Esophagus (tissue), 2 donors: ENCODE measurements around the gene CXorf49. TPM values are rescaled to one million over a fixed set of nuclear protein-coding genes. Genes with fewer than 3 reads are reported as not detected.
"Not testable (repeated sequence)": the region's sequence is repeated elsewhere in the genome, so short reads cannot be mapped to it uniquely, and the experiment has no call there.

ENCODE experiments used
- H3K27ac ChIP-seq, 2 donors: one replicate each; pipeline ENCODE4 v1.5.1; 2013; ENCODE audit warnings: low read depth in 2 of 2, mild to moderate bottlenecking in 2 of 2, inconsistent platforms in 1 of 2, low read length in 1 of 2, moderate library complexity in 1 of 2
- H3K27me3 ChIP-seq, 2 donors: one replicate each; pipeline ENCODE4 v1.6.1; 2013; ENCODE audit warnings: low read length in 2 of 2, control low read depth in 1 of 2, mild to moderate bottlenecking in 1 of 2; ENCODE audit not compliant: insufficient read depth in 2 of 2, control insufficient read depth in 1 of 2
- H3K36me3 ChIP-seq, 2 donors: one replicate each; pipeline ENCODE4 v1.6.1; 2013; ENCODE audit warnings: low read length in 1 of 2; ENCODE audit not compliant: control insufficient read depth in 2 of 2, insufficient read depth in 2 of 2
- H3K4me1 ChIP-seq, 2 donors: one replicate each; pipeline ENCODE4 v1.6.1; 2013; ENCODE audit warnings: low read length in 1 of 2; ENCODE audit not compliant: control insufficient read depth in 2 of 2, insufficient read depth in 2 of 2
- H3K4me3 ChIP-seq, 2 donors: one replicate each; pipeline ENCODE4 v1.5.1; 2013; ENCODE audit warnings: low read length in 2 of 2, mild to moderate bottlenecking in 2 of 2, low read depth in 1 of 2, moderate library complexity in 1 of 2
- H3K9me3 ChIP-seq, 2 donors: one replicate each; pipeline ENCODE4 v1.6.1; 2013; ENCODE audit warnings: mild to moderate bottlenecking in 2 of 2, low read depth in 1 of 2, low read length in 1 of 2, moderate library complexity in 1 of 2; ENCODE audit not compliant: control insufficient read depth in 2 of 2, insufficient read depth in 1 of 2
- WGBS, 2 donors: extraction: QIAGEN DNeasy Blood & Tissue Kit; methylation state at CpG; one replicate each; pipeline ENCODE4 v1.1.7; 2013; 5-methylcytosine and 5-hydroxymethylcytosine counted together
- polyA plus RNA-seq, 2 donors: library from polyadenylated mRNA; stranded (reverse); fragments of 200-250 nt; gene quantifications; one replicate each; pipeline ENCODE4 v1.2.3, GENCODE V29; 2013
- donor health status: healthy with polysubstance abuse.
- donor health status: Bipolar disorder and iron deficiency.

The CXorf49 gene
- polyA plus RNA-seq, 2 donors = not detected

GRCh38 chrX:71714064-71714463 is 4.0 kb downstream of the CXorf49 start:
- not testable (repeated sequence) for H3K4me1 ChIP-seq, H3K27ac ChIP-seq, H3K9me3 ChIP-seq, H3K36me3 ChIP-seq, H3K4me3 ChIP-seq, H3K27me3 ChIP-seq
- no CpG with 5 or more reads among the region's 14 CpGs for WGBS, 2 donors

GRCh38 chrX:71702853-71703252 is 15.2 kb downstream of the CXorf49 start:
- H3K36me3 ChIP-seq, H3K4me3 ChIP-seq, H3K27ac ChIP-seq, H3K9me3 ChIP-seq, H3K27me3 ChIP-seq, H3K4me1 ChIP-seq: not testable (repeated sequence)
- no CpG with 5 or more reads among the region's 12 CpGs for WGBS, 2 donors

- no CpG with 5 or more reads among the region's 4 CpGs for WGBS, 2 donors
- H3K27me3 ChIP-seq, H3K27ac ChIP-seq, H3K36me3 ChIP-seq, H3K4me3 ChIP-seq, H3K9me3 ChIP-seq, H3K4me1 ChIP-seq: not testable (repeated sequence)
Observed at GRCh38 chrX:71699023-71699344, 19.1 kb downstream of the CXorf49 start.

GRCh38 chrX:71698299-71699022 is 19.6 kb downstream of the CXorf49 start:
- not testable (repeated sequence) for H3K36me3 ChIP-seq, H3K4me1 ChIP-seq, H3K27ac ChIP-seq, H3K9me3 ChIP-seq, H3K27me3 ChIP-seq, H3K4me3 ChIP-seq
- WGBS, 2 donors = no CpG with 5 or more reads among the region's 12 CpGs

- not testable (repeated sequence) for H3K4me3 ChIP-seq, H3K27me3 ChIP-seq, H3K36me3 ChIP-seq, H3K9me3 ChIP-seq, H3K27ac ChIP-seq, H3K4me1 ChIP-seq
- no CpG with 5 or more reads among the region's 17 CpGs for WGBS, 2 donors
Observed at GRCh38 chrX:71697466-71698298, 20.4 kb downstream of the CXorf49 start.

GRCh38 chrX:71696641-71697465 is 21.2 kb downstream of the CXorf49 start:
- H3K4me1 ChIP-seq, H3K9me3 ChIP-seq, H3K36me3 ChIP-seq, H3K4me3 ChIP-seq, H3K27ac ChIP-seq, H3K27me3 ChIP-seq: not testable (repeated sequence)
- no CpG with 5 or more reads among the region's 24 CpGs for WGBS, 2 donors

GRCh38 chrX:71679575-71680207 is 38.4 kb downstream of the CXorf49 start:
- no peaks in the 10 kb centered on the region for H3K4me1 ChIP-seq
- H3K36me3 ChIP-seq = no peaks in the 10 kb centered on the region
- H3K4me3 ChIP-seq = no peak overlapping the region
- 82 to 93% methylated on average over 4 of the region's 4 CpGs for WGBS, 2 donors
- H3K27me3 ChIP-seq = no peaks in the 10 kb centered on the region
- H3K9me3 ChIP-seq = peaks cover 0 to 3% of the 10 kb centered on the region in 2 donors
- no peak overlapping the region for H3K27ac ChIP-seq

GRCh38 chrX:71677195-71677594 is 40.9 kb downstream of the CXorf49 start:
- not testable (repeated sequence) for H3K4me1 ChIP-seq, H3K27ac ChIP-seq, H3K27me3 ChIP-seq, H3K4me3 ChIP-seq, H3K36me3 ChIP-seq, H3K9me3 ChIP-seq
- 82 to 93% methylated on average over 2 to 3 of the region's 6 CpGs for WGBS, 2 donors

GRCh38 chrX:71676068-71676795 is 41.9 kb downstream of the CXorf49 start:
- H3K4me1 ChIP-seq, H3K9me3 ChIP-seq, H3K27me3 ChIP-seq, H3K4me3 ChIP-seq, H3K27ac ChIP-seq, H3K36me3 ChIP-seq: not testable (repeated sequence)
- WGBS, 2 donors = 91 to 92% methylated on average over 34 to 43 of the region's 43 CpGs
